HL-60 (cell line): Measurements from ENCODE around the gene SENP5.

Experiments used
- DNase-seq, 2 experiments: peaks; one replicate each; pipeline ENCODE4 v3.0.0-alpha.2; 2010 to 2020; ENCODE audit warnings: low read depth in 1 of 2, low spot score in 1 of 2
- H3K27ac ChIP-seq: fragments of 250-450 bp; sonication (Bioruptor Pico); replicated peaks from 2 replicates; pipeline ENCODE4 v1.5.1; 2020; ENCODE audit warnings: mild to moderate bottlenecking, moderate library complexity
- H3K27me3 ChIP-seq: fragments of 250-450 bp; sonication (Bioruptor Pico); 2 replicates; pipeline ENCODE4 v1.5.1; 2021; ENCODE audit warnings: mild to moderate bottlenecking, moderate library complexity; ENCODE audit not compliant: insufficient read depth, poor library complexity, severe bottlenecking
- H3K4me3 ChIP-seq: replicated peaks from 2 replicates; pipeline ENCODE4 v1.5.1; 2011; ENCODE audit warnings: mild to moderate bottlenecking, control low read depth, low read length; ENCODE audit not compliant: insufficient read depth
- GABPA ChIP-seq: IDR thresholded peaks from 2 replicates; pipeline ENCODE4 v1.6.1; 2012; ENCODE audit warnings: low read depth
- POLR2AphosphoS5 ChIP-seq: IDR thresholded peaks from 2 replicates; pipeline ENCODE4 v1.6.1; 2012; ENCODE audit warnings: low read depth
- SPI1 ChIP-seq: IDR thresholded peaks from 2 replicates; pipeline ENCODE4 v1.6.1; 2012; ENCODE audit warnings: low read depth, mild to moderate bottlenecking, borderline replicate concordance
- TF ChIP-seq, protein P1 (sequence below): IDR thresholded peaks from one replicate; pipeline ENCODE4 v1.5.1; 2011; ENCODE audit warnings: low read length, control low read depth, inconsistent platforms; ENCODE audit not compliant: insufficient read depth
- TF ChIP-seq, protein P2 (sequence below): IDR thresholded peaks from 2 replicates; pipeline ENCODE4 v1.6.1; 2012; ENCODE audit warnings: low read depth; ENCODE audit not compliant: insufficient replicate concordance

Gene SENP5

DNA sequence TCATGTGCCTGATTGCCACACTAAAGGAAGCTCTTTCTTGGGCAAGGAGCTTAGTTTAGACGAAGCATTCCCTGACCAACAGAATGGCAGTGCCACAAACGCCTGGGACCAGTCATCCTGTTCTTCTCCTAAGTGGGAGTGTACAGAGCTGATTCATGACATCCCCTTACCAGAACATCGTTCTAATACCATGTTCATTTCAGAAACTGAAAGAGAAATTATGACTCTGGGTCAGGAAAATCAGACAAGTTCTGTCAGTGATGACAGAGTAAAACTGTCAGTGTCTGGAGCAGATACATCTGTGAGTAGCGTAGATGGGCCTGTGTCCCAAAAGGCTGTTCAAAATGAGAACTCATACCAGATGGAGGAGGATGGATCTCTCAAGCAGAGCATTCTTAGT is 18.4 kb downstream of the SENP5 start:
- TF ChIP-seq, protein P1, sequence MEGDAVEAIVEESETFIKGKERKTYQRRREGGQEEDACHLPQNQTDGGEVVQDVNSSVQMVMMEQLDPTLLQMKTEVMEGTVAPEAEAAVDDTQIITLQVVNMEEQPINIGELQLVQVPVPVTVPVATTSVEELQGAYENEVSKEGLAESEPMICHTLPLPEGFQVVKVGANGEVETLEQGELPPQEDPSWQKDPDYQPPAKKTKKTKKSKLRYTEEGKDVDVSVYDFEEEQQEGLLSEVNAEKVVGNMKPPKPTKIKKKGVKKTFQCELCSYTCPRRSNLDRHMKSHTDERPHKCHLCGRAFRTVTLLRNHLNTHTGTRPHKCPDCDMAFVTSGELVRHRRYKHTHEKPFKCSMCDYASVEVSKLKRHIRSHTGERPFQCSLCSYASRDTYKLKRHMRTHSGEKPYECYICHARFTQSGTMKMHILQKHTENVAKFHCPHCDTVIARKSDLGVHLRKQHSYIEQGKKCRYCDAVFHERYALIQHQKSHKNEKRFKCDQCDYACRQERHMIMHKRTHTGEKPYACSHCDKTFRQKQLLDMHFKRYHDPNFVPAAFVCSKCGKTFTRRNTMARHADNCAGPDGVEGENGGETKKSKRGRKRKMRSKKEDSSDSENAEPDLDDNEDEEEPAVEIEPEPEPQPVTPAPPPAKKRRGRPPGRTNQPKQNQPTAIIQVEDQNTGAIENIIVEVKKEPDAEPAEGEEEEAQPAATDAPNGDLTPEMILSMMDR: no peak
- TF ChIP-seq, protein P2, sequence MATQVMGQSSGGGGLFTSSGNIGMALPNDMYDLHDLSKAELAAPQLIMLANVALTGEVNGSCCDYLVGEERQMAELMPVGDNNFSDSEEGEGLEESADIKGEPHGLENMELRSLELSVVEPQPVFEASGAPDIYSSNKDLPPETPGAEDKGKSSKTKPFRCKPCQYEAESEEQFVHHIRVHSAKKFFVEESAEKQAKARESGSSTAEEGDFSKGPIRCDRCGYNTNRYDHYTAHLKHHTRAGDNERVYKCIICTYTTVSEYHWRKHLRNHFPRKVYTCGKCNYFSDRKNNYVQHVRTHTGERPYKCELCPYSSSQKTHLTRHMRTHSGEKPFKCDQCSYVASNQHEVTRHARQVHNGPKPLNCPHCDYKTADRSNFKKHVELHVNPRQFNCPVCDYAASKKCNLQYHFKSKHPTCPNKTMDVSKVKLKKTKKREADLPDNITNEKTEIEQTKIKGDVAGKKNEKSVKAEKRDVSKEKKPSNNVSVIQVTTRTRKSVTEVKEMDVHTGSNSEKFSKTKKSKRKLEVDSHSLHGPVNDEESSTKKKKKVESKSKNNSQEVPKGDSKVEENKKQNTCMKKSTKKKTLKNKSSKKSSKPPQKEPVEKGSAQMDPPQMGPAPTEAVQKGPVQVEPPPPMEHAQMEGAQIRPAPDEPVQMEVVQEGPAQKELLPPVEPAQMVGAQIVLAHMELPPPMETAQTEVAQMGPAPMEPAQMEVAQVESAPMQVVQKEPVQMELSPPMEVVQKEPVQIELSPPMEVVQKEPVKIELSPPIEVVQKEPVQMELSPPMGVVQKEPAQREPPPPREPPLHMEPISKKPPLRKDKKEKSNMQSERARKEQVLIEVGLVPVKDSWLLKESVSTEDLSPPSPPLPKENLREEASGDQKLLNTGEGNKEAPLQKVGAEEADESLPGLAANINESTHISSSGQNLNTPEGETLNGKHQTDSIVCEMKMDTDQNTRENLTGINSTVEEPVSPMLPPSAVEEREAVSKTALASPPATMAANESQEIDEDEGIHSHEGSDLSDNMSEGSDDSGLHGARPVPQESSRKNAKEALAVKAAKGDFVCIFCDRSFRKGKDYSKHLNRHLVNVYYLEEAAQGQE: no peak
- TF ChIP-seq SPI1: no peak
- H3K4me3 ChIP-seq: no peak overlapping the region
- no peak for DNase-seq
- no peaks in the 10 kb centered on the region for H3K27me3 ChIP-seq
- H3K27ac ChIP-seq: no peak overlapping the region

DNA sequence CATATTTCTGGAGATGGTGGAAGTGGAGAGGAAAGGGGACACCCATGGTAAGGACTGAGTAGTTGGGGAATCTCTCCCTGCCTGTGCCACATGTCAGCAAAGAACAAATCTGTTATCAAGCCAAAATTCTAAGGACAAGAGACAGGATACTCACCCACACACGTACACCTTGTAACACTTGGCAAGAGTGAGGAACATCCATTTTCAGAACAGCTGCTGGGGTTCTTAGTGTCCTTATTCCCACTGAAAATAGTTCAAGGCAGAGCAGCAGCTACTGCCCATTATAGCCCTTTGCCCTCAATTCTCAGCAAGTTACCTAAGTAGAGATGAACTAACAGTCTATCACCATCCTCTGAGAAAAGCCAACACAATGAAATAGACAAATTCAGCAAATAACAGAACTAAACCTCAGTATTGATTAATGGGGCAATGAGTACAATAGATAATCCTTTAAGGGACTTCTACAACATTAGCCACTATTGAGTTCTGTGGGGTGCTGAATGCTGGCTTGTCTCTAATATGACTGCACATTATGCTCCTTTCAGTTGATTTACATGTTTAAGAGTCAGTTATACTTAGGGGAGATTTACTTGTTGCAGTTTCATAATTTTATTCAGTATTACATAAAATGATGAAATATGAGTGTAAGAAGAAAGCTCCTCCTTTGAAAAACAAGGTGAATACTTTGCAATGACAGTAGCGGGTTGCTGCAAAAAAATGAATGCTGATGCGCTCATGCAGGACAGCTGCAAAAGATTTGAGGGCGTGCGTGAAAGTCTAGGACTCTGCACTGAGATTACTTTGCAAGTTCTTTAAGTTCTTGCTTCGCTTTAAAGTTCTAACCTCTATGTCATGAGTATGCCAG is 22.4 kb downstream of the SENP5 start:
- no peak overlapping the region for H3K4me3 ChIP-seq
- TF ChIP-seq, protein P1: no peak
- TF ChIP-seq GABPA (no peak), SPI1 (no peak), POLR2AphosphoS5 (no peak)
- TF ChIP-seq, protein P2: no peak

DNA sequence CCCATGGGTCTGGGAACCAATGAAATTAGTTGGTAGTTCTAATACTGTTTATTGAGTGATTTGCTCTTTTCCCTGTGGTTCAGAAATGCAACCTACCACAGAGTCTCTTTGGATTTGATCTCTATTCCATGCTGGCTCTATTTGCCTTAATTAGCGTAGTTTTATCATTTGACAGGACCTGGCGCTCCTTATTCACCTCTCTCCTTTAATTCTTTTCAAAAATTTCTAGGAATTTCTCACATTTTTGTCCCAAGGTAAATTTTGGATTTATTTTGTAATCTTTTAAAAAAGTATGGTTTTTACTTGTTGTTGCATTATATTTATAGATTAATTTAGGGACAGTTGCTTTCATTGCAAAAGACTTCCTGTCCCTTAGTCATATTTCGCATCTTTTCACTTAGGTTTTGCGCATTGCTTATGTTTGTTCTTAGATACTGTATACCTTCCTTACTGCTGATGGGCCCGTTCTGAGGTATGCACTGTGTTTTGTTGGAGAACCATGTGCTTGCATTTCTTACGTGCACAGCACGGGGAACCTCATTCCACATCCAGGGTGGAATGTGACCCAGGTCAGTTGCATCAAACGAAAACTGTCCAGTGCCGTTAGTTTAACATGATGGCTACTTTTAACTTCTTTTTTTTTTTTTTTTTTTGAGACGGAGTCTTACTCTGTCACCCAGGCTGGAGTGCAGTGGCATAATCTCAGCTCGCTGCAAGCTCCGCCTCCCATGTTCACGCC is 27.0 kb downstream of the SENP5 start:
- DNase-seq: no peak
- Histone ChIP-seq H3K27ac (no peak overlapping the region), H3K27me3 (no peaks in the 10 kb centered on the region), H3K4me3 (no peak overlapping the region)
- TF ChIP-seq SPI1 (no peak), POLR2AphosphoS5 (no peak), GABPA (no peak)
- TF ChIP-seq, protein P2: no peak
- TF ChIP-seq, protein P1: no peak

More for the DNA sequence above, 22.4 kb downstream of the SENP5 start:
- peak in 1 of 2 experiments; percentile 44 for DNase-seq
- no peaks in the 10 kb centered on the region for H3K27me3 ChIP-seq
- no peak overlapping the region for H3K27ac ChIP-seq
